OCI-LY3 (cell line): ENCODE measurements around the gene RAPGEF2.

Experiments
- H2AFZ ChIP-seq: fragments of 200-600, 300-600 bp; shearing (Covaris generic); 2 replicates; pipeline ENCODE4 v1.6.0; 2014; ENCODE audit warnings: antibody characterized with exemption, low read depth, low read length
- H3K27ac ChIP-seq: fragments of 200-600, 300-600 bp; sonication (generic); 2 replicates; pipeline ENCODE4 v1.5.1; 2014; ENCODE audit warnings: mild to moderate bottlenecking, low read length, moderate library complexity, mixed read lengths
- H3K27me3 ChIP-seq: fragments of 200-600, 300-600 bp; sonication (generic); 2 replicates; pipeline ENCODE4 v1.6.1; 2014; ENCODE audit warnings: low read depth, low read length, mixed read lengths
- H3K36me3 ChIP-seq: fragments of 200-600, 300-600 bp; sonication (generic); replicated peaks from 2 replicates; pipeline ENCODE3; 2014; ENCODE audit warnings: low read depth, low read length, mixed read lengths
- H3K4me1 ChIP-seq: fragments of 300-600, 200-600 bp; sonication (generic); 2 replicates; pipeline ENCODE4 v1.6.1; 2014; ENCODE audit warnings: low read length, mixed read lengths
- H3K4me2 ChIP-seq: fragments of 200-600, 300-600 bp; sonication (generic); 2 replicates; pipeline ENCODE4 v1.6.1; 2014; ENCODE audit warnings: low read length, mixed read lengths
- H3K4me3 ChIP-seq: fragments of 300-600, 200-600 bp; sonication (generic); 2 replicates; pipeline ENCODE4 v1.5.1; 2014; ENCODE audit warnings: antibody characterized with exemption, mild to moderate bottlenecking, low read length, moderate library complexity
- H3K79me2 ChIP-seq: fragments of 300-600, 200-600 bp; shearing (Covaris generic); 2 replicates; pipeline ENCODE4 v1.6.1; 2014; ENCODE audit warnings: mild to moderate bottlenecking, low read length, mixed read lengths
- H3K9ac ChIP-seq: fragments of 300-600, 200-600 bp; shearing (Covaris generic); 2 replicates; pipeline ENCODE4 v1.6.0; 2014; ENCODE audit warnings: mild to moderate bottlenecking, low read length, moderate library complexity
- H3K9me3 ChIP-seq: fragments of 200-600, 300-600 bp; shearing (Covaris generic); 2 replicates; pipeline ENCODE4 v1.6.1; 2014; ENCODE audit warnings: low read length, mixed read lengths; ENCODE audit not compliant: insufficient read depth
- H4K20me1 ChIP-seq: fragments of 200-600, 300-600 bp; sonication (generic); 2 replicates; pipeline ENCODE4 v1.6.1; 2016; ENCODE audit warnings: low read length, mixed read lengths; ENCODE audit not compliant: insufficient read depth
- EZH2phosphoT487 ChIP-seq: fragments of 200-600 bp; shearing (Covaris generic); IDR thresholded peaks from 2 replicates; pipeline ENCODE4 v1.6.1; 2018; ENCODE audit warnings: antibody characterized with exemption, mixed run types, low read depth
- TF ChIP-seq, protein P1 (sequence below): fragments of 200-600, 300-600 bp; sonication (generic); IDR thresholded peaks from 2 replicates; pipeline ENCODE4 v1.5.1; 2014; ENCODE audit warnings: antibody characterized with exemption, low read length, low read depth

RAPGEF2 gene

DNA sequence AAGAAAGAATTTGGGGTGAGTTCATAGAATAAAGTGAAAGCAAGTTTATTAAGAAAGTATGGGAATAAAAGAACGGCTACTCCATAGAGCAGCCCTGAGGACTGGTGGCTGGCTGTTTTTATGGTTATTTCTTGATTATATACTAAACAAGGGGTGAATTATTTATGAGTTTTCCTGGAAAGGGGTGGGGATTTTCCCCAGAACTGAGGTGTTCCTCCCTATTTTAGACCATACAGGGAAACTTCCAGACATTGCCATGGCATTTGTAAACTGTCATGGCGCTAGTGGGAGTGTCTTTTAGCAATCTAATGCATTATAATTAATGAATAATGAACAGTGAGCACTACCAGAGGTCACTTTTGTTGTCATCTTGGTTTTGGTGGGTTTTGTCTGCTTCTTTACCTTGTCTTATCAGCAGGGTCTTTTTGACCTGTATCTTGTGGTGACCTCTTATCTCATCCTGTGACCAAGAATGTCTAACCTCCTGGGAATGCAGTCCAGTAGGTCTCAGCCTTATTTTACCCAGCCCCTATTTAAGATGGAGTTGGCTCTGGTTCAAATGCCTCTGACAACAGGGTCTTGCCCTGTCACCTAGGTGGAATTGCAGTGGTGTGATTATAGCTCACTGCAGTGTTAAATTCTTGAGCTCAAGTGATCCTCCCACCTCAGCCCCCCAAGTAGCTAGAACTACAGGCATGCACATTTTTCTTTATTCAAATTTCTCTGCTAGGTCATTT is 27.1 kb downstream of the RAPGEF2 start:
- Histone ChIP-seq H2AFZ (no peak overlapping the region), H3K36me3 (no peaks in the 10 kb centered on the region), H4K20me1 (peaks cover 4% of the 10 kb centered on the region; the same call in 1 of the 2 replicates), H3K27ac (no peak overlapping the region), H3K4me3 (no peak overlapping the region), H3K9me3 (no peaks in the 10 kb centered on the region), H3K4me2 (no peak overlapping the region), H3K27me3 (no peaks in the 10 kb centered on the region), H3K9ac (no peak overlapping the region), H3K4me1 (peaks cover 9% of the 10 kb centered on the region), H3K79me2 (no peaks in the 10 kb centered on the region)
- TF ChIP-seq, protein P1, sequence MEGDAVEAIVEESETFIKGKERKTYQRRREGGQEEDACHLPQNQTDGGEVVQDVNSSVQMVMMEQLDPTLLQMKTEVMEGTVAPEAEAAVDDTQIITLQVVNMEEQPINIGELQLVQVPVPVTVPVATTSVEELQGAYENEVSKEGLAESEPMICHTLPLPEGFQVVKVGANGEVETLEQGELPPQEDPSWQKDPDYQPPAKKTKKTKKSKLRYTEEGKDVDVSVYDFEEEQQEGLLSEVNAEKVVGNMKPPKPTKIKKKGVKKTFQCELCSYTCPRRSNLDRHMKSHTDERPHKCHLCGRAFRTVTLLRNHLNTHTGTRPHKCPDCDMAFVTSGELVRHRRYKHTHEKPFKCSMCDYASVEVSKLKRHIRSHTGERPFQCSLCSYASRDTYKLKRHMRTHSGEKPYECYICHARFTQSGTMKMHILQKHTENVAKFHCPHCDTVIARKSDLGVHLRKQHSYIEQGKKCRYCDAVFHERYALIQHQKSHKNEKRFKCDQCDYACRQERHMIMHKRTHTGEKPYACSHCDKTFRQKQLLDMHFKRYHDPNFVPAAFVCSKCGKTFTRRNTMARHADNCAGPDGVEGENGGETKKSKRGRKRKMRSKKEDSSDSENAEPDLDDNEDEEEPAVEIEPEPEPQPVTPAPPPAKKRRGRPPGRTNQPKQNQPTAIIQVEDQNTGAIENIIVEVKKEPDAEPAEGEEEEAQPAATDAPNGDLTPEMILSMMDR, result no peak

DNA sequence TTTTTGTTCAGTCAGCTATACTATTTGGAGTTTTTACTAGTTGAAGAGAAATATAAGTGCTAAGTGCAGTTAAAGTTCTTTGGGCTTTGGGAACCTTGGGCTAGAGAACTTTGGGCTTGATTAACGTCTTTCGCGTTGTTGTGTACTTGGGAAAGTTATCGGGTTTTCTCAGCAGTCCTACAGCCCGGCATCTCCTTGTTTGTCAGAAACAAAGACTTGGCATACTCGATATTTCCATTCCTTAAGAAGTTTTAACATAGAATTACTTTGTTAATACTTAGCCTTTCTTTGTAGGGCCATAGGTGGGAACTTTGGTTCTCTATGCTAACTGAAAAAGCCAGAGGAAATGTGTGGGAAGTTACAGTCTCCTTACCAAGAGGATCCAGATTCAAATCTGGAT is 28.7 kb downstream of the RAPGEF2 start:
- TF ChIP-seq, protein P1, result no peak
- TF ChIP-seq EZH2phosphoT487, result no peak
- no peak overlapping the region for H3K4me2 ChIP-seq
- no peaks in the 10 kb centered on the region for H3K36me3 ChIP-seq
- no peaks in the 10 kb centered on the region for H3K27me3 ChIP-seq
- H4K20me1 ChIP-seq, result peaks cover 4% of the 10 kb centered on the region; the same call in 1 of the 2 replicates
- no peaks in the 10 kb centered on the region for H3K9me3 ChIP-seq
- H2AFZ ChIP-seq, result no peak overlapping the region
- H3K4me1 ChIP-seq, result peaks cover 9% of the 10 kb centered on the region
- no peaks in the 10 kb centered on the region for H3K79me2 ChIP-seq
- H3K4me3 ChIP-seq, result no peak overlapping the region
- H3K9ac ChIP-seq, result no peak overlapping the region
- no peak overlapping the region for H3K27ac ChIP-seq

- H3K79me2 ChIP-seq, result no peaks in the 10 kb centered on the region
- H3K27ac ChIP-seq, result no peak overlapping the region
- H3K4me1 ChIP-seq, result peaks cover 9% of the 10 kb centered on the region
- TF ChIP-seq EZH2phosphoT487, result no peak
- TF ChIP-seq, protein P1, result no peak
- H3K9ac ChIP-seq, result no peak overlapping the region
- no peaks in the 10 kb centered on the region for H3K9me3 ChIP-seq
- peak overlapping the region; percentile 15; the same call in 1 of the 2 replicates for H3K4me2 ChIP-seq
- H3K4me3 ChIP-seq, result no peak overlapping the region
- no peaks in the 10 kb centered on the region for H3K27me3 ChIP-seq
- H3K36me3 ChIP-seq, result no peaks in the 10 kb centered on the region
- no peak overlapping the region for H2AFZ ChIP-seq
- H4K20me1 ChIP-seq, result peaks cover 8% of the 10 kb centered on the region; the same call in 1 of the 2 replicates
These were observed 31.6 kb downstream of the RAPGEF2 start for GRCh38 chr4:159134429-159134828.

- Histone ChIP-seq H3K27ac (no peak overlapping the region), H2AFZ (no peak overlapping the region), H3K9me3 (no peaks in the 10 kb centered on the region), H3K36me3 (no peaks in the 10 kb centered on the region), H3K4me2 (no peak overlapping the region), H3K79me2 (no peaks in the 10 kb centered on the region), H3K4me3 (no peak overlapping the region), H3K27me3 (no peaks in the 10 kb centered on the region), H4K20me1 (peaks cover 8% of the 10 kb centered on the region; the same call in 1 of the 2 replicates), H3K9ac (no peak overlapping the region), H3K4me1 (peaks cover 9% of the 10 kb centered on the region)
- TF ChIP-seq, protein P1, result no peak
- no peak for TF ChIP-seq EZH2phosphoT487
These were observed 34.3 kb downstream of the RAPGEF2 start for GRCh38 chr4:159137176-159137575.
